ENCODE measurements around the gene TTC29. TPM values are rescaled to one million over a fixed set of nuclear protein-coding genes. Genes with fewer than 3 reads are reported as not detected.

Gene TTC29
- polyA plus RNA-seq, 1 of the 3 experiments (the other 2 are of a cell fraction) = not detected

- TF ChIP-seq ZBTB33 (IDR thresholded peaks at IDR 0.05; ENCODE audit: borderline replicate concordance, low read depth) = no peak
- TF ChIP-seq NFIC (IDR thresholded peaks at IDR 0.05; ENCODE audit: borderline replicate concordance) = no peak
- TF ChIP-seq EZH2phosphoT487 (IDR thresholded peaks at IDR 0.05; ENCODE audit: borderline replicate concordance, low read depth) = no peak
- no peak for TF ChIP-seq JUND (IDR thresholded peaks at IDR 0.05)
- TF ChIP-seq, protein P1, sequence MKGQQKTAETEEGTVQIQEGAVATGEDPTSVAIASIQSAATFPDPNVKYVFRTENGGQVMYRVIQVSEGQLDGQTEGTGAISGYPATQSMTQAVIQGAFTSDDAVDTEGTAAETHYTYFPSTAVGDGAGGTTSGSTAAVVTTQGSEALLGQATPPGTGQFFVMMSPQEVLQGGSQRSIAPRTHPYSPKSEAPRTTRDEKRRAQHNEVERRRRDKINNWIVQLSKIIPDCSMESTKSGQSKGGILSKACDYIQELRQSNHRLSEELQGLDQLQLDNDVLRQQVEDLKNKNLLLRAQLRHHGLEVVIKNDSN (IDR thresholded peaks at IDR 0.05; ENCODE audit: borderline replicate concordance, low read depth) = no peak
- no peak for TF ChIP-seq PBX3 (IDR thresholded peaks at IDR 0.05)
- TF ChIP-seq TAF1 (IDR thresholded peaks at IDR 0.05; ENCODE audit: borderline replicate concordance, low read depth, low read length) = no peak
- no peak for TF ChIP-seq MXI1 (IDR thresholded peaks at IDR 0.05; ENCODE audit: low read depth, low read length)
These were observed 18.0 kb downstream of the TTC29 start (continued) for GRCh38 chr4:146927695-146928094.

DNA sequence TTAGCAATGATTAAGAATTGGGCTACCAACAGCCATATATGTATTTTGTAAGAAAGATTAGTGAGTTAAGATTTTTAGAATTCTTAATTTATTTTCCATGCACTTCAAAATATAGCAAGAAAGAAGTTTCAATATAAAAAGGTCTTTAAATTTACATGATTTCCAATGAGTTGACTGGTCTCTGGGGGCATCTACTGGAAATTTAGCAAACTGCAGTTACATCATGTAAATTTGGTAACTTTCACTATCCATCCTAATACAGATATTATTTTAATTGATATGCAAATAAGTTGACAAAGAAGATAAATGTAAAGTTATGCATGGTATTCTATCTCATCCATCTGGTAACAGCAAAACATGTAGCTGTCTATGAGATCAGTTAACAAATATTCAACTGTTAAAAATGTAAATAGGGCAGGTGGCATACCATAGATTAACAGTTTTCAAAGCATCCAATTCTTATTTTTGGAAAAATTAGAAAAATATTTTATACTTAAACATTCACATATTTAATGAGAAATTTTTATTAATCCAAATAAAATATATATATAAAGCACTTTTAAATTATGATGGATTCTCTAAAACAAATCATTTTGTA lies 29.1 kb downstream of the TTC29 start:
- POLR2A ChIA-PET = no interaction called here
- no peaks in the 10 kb centered on the region for H3F3A ChIP-seq (replicated peaks; ENCODE audit: insufficient read depth)
- DNase-seq = peak; percentile 7

More for the DNA sequence above, 29.1 kb downstream of the TTC29 start:
- Histone ChIP-seq H3K27ac (ENCODE audit: low read depth in 2 of 2, low read length in 1 of 2) (no peak overlapping the region), H3K27me3 (ENCODE audit: insufficient read depth) (no peaks in the 10 kb centered on the region), H3K9me2 (no peaks in the 10 kb centered on the region), H3K4me2 (no peak overlapping the region), H2AFZ (ENCODE audit: low read depth) (no peak overlapping the region), H3K4me1 (ENCODE audit: control insufficient read depth in 1 of 2, insufficient read depth in 2 of 2, low read depth in 1 of 2, low read length in 1 of 2) (no peaks in the 10 kb centered on the region), H3K9me3 (no peaks in the 10 kb centered on the region), H4K20me1 (ENCODE audit: insufficient read depth) (no peaks in the 10 kb centered on the region), H3K79me2 (ENCODE audit: insufficient read depth) (no peaks in the 10 kb centered on the region), H3K4me3 (ENCODE audit: low read depth in 2 of 2, low read length in 1 of 2) (peak overlapping the region in 1 of 2 experiments; percentile 14; a peak in 1 of 4 replicates), H3K9ac (no peak overlapping the region), H3K36me3 (replicated peaks in 1 of 2; ENCODE audit: control insufficient read depth in 1 of 2, insufficient read depth in 2 of 2, low read length in 1 of 2) (no peaks in the 10 kb centered on the region)
- TF ChIP-seq, protein P2, sequence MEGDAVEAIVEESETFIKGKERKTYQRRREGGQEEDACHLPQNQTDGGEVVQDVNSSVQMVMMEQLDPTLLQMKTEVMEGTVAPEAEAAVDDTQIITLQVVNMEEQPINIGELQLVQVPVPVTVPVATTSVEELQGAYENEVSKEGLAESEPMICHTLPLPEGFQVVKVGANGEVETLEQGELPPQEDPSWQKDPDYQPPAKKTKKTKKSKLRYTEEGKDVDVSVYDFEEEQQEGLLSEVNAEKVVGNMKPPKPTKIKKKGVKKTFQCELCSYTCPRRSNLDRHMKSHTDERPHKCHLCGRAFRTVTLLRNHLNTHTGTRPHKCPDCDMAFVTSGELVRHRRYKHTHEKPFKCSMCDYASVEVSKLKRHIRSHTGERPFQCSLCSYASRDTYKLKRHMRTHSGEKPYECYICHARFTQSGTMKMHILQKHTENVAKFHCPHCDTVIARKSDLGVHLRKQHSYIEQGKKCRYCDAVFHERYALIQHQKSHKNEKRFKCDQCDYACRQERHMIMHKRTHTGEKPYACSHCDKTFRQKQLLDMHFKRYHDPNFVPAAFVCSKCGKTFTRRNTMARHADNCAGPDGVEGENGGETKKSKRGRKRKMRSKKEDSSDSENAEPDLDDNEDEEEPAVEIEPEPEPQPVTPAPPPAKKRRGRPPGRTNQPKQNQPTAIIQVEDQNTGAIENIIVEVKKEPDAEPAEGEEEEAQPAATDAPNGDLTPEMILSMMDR (IDR thresholded peaks at IDR 0.05) = peak; percentile 95
- TF ChIP-seq TCF12 (IDR thresholded peaks at IDR 0.05) = no peak
- no peak for TF ChIP-seq RCOR1 (IDR thresholded peaks at IDR 0.05; ENCODE audit: low read length)
- TF ChIP-seq SMC3 (IDR thresholded peaks at IDR 0.05; ENCODE audit: low read depth, low read length) = peak; percentile 58
- TF ChIP-seq RAD21 (IDR thresholded peaks at IDR 0.05; ENCODE audit: low read length) = peak; percentile 85
- TF ChIP-seq GABPA (IDR thresholded peaks at IDR 0.05; ENCODE audit: low read depth) = no peak
- no peak for TF ChIP-seq SIN3A (IDR thresholded peaks at IDR 0.05; ENCODE audit: borderline replicate concordance, low read depth, low read length)
- no peak for TF ChIP-seq FOXM1 (IDR thresholded peaks at IDR 0.05; ENCODE audit: low read depth)
- CTCF ChIA-PET = interaction anchor here (0.6 to 4.1 kb wide), 17 partner anchors 9 to 679 kb away, joined by 3 to 44 read pairs (median 5); no protein-coding TSS in a partner anchor

All from SK-N-SH (cell line).